HG02885 (cell line): ENCODE measurements around the gene MLLT10.
A peak's percentile ranks its signal among the peaks of the same experiment; 100 is the strongest.

Source experiments
- ATAC-seq: cut with Tn5 transposase; IDR thresholded peaks from one replicate; pipeline ENCODE4 v1.9.1; 2021; ENCODE audit warnings: mild to moderate bottlenecking; ENCODE audit not compliant: unreplicated experiment, poor library complexity

The MLLT10 gene

DNA sequence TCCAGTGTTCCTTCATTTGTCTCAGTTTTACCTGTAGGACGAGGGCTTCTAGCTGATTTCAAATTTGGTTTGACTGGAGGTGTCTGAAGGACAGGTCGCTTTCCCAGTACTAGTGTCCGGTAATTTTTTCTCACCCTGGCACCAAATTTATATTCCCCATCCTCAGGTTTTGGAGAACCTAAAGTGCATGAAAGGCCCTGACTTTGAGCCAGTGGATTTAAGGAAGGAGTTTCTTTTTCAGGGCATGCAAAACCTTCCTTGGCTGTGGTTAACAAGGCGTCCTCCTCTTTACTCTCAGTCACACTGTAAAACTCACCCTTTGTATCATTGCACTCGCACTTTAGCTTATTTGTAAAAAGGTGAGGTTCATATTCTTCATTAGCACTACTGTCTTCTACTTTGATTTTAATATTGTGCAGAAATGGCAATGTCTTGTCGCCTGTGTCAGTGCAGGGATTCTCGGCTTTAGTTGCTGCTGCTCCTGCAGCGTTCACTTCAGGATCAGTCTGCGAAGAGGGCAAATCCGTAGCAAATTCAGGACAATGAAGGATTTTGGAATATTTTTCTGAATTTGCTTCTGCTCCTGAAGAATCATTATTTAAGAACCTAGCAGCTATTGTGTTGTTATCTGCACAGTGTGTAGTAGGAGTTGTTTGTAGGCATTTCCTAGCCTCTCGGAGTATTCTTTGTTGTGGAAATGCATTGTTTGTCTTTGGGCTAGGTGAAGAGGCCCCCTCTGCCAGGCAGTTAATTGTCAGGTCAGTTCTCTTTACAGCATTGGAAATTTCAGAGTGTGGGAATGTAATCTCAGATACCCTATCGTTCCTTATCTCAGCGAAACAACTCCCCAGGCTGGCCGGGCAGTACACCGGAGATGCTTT, 18.4 kb upstream of the MLLT10 start:
- ATAC-seq = no peak

DNA sequence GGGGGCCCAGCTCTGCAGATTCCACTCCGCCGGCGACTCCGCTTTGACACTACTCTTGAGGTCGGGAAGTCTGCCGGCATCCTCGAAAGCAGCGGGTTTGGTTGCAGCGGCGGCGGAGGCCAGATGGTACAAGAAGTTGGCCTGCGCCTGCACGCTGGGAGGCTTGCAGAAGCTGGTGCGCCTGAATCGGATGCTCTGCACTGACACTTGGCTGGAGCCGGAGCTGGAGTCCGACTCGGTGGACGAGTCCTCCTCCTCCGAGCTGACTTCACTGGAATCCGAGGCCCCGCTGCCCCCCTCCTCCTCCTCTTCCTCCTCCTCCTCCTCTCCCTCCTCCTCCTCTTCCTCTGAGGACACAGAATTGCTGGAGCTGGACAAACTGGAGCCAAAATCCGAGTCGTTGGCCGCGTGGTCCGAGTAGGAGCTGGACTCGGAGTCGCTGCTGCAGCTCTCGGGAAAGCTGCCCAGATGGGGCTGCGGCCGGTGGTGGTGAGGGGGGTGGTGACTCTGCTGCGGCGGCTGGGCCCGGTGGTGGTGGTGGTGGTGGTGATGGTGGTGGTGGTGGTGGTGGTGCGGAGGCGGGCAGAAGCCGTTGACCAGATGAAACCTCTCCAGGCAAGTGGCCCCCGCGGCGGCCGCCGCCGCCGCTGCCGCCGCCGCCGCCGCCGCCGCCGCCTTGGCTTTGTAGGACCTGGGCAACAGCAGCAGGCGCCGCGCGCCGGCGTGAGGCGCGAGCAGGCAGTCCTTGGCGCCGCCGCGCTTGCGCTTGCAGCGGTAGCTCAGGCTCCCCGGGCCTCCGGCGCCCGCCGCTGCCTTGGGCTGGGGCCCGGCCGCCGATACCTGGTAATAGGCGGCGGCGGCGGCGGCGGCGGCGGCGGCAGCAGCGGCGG, 17.5 kb upstream of the MLLT10 start:
- ATAC-seq = peak; percentile 78

DNA sequence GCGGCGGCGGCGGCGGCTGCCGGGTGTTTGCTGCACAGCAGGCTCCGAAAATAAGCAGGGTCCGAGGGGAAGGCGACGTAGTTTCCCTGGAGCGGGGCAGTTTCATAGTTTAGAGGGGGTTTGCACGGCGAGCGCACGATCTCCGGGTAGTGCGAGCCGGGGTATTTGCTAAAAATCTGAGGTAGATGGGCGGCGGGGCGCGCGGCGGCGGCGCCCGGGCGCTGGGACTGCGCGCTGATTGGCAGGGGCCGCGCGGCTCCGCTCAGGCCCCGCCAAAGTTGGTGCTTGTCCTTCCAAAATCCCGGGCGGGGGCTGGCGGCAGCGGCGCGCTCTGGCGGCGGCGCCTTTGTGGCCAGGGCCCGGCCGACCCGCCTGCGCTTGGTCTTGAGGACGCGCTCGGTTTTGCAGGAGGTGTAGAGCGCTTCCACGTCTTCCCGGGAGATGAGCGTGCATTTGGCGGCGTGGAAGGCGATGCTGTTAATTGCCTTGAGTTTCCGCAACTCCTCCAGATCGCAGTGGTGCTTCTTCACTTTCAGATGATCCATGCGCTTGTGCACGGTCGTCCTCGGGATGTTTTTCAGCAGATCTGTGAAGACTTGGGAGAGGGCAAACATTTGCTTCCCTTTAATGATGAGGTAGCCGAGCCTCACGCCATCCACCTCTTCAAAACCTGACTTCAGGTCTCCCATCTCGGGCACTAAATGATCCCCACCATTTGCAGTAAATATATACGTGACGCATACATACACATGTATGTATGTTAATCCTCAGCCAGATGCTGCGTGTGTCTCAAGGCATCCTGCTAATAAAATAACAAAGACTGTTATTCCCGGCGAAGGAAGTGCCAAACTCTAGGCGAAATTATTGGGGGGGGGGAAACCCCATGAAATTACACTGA, 16.6 kb upstream of the MLLT10 start:
- peak; percentile 73 for ATAC-seq

DNA sequence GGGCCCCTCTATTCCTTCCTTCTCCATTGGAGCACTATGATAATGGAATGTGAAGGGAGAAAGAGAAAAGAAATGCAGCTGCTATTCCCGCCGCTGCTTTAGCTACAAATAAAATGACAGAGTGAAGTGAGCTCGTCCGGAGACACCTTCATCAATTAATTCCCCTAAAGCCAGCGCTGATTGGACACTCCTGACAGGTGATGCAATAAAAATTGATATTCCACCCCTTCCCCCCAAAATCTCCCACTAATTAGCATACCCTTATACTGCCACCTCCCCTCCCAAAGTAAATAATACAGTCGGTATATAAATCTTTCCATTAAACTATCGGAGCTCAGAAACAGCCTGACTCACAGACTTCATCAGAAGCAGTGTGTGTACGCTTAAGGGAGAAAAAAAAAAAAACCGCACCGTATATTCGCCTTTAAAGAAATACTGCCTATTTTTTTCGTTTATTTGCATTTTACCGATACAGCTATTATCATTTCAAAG, 15.8 kb upstream of the MLLT10 start:
- no peak for ATAC-seq

DNA sequence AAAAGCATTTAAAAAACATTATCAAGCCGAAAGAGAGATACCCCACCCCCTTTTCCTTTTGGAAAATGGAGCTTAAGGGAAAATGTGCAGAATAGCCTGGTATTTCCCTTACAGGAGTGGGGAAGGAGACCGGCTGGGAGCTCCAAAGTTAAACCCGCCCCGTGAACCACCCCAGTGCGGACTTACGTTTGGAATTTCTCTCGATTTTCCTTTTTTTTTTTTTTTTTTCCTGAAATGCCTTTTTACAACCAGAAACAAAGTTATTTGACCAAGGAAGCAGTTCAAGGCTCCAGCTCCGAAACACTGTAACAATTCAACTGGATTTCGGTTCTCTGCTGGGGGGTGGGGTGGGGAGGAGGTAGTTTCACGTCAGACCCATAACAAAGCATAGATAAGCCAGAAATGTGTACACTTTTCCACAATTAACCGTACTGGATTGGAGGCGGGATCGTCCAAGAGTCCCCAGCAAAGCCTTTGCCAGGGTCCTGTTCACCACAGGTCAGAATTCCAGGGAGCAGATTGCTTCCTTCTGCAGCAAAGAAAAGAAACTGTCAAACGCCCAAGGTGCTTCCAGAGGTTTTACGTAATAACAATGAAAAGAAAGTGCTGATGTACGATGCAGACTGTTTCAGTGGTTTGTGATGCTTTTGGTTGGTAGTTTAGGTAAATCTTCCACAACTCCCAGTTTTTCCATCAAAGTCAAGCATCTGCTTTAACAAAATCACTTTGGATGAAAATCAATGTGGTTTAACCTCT, 15.2 kb upstream of the MLLT10 start:
- no peak for ATAC-seq

DNA sequence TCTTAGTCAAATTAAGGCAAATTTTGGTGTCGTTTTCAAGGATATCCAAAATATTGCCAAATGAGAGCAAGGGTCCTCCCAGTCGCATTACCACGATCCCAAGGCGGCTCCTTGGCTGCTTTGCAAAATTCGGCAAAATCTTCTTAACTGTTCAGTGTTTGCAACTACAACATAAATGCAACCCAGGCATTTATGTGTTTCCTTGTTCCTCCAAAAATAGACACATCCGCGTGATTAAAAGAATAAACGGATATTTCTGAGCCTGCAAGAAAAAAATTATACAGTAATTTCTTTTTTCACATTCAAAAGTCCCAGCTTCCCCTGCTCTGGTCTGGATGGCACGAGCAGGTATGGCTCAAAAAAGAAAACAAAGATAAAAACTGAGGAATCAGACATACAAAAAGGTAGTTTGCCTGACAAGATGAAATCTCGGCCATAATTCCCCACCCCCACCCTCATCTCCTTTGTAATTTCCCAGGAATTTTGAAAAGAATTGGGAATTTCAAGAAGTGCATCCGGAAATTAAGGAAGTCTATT, 14.6 kb upstream of the MLLT10 start:
- ATAC-seq = no peak

DNA sequence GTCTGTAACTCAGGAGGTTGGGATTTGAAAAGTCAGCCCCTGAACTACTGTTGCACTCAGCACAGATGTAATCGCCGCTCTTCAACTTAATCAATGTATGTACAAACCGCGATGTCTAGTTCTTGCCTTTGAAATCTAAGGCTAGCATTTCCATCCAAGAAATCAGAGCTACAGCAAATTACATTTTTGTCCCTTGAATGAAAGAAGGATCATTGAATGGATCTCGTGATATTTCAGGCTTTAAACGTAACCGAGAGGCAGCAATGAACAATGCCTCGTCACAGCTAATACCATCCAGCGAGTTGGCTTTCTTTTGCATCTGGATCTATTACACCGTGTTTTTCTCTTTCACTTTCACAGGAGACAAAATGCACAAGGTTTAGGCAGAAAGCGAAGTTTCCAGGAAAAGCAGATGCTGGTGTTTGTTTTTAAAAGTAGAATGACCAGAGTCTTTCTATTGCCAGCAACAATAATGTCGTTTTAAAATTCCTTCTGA, 14.0 kb upstream of the MLLT10 start:
- peak; percentile 37 for ATAC-seq

DNA sequence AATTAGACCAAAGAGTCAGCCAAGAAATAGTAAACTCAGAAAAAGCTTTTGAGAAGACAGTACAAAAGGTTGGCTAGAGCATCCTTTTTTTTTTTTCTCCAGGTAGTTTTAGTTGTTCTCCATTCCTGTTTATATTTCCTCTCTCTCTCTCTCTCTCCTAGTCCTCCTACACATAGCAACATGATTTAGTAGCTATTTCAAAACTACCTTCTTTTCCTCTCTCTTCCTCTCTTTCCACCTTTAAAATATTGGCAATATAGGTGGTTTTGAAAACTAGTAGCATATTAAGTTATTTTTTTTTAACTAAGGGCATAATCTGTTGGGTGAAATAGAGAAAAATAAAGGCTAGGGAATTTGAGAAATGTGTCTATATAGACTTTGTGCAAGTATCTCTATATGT, 13.5 kb upstream of the MLLT10 start:
- ATAC-seq = no peak

DNA sequence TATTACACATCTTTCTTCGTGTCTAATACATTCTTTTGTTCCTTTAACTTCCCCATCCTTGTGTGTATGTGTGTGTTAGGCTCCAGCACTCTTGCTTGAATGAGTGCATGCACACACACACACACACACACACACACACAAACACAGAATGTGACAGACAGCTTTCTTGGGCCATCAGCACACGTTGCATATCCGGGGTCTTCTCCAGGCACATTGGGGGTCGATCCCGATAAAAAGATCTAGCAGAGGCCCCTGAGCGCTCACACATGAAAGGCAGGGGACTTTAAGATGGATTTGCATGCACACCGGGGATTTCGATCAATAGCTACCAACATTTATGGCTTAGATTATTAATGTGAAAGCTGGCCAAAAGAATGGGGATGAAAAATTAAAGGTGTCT, 13.1 kb upstream of the MLLT10 start:
- ATAC-seq = no peak

DNA sequence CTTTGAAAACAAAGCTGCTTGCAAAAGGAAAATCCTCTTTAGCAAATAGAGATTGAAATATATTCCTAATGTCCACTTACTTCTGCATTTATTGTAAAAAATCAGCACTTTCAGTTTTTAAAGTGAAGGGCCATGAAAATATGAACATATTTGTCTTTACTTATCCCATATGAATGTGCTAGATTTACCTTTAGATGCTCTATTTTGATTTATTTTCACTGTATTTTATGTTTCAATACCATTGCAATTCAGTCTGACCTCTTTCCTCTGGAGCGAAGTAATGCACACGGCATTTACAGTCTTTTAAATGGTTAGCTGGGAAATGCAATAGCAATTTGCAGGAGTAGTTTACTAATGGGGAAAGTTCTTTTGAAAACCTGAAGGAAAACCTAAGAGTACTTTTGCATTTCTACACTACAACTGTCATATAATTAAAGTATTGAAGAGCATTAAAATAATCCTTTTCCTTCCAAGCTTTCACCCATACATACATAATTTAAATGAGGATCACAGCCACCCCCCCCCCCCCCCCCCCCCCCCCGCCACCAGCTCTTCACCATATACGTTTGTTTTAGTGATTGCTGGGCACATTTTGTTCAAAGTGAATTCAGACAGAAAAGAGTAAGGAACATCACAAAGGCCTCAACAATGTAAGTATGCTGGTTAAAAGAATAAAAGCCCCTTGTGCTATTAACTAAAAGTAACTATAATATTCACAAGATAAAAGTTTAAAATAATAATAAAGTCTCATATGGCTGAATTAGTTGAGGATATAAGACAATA, 12.1 kb upstream of the MLLT10 start:
- ATAC-seq = no peak

DNA sequence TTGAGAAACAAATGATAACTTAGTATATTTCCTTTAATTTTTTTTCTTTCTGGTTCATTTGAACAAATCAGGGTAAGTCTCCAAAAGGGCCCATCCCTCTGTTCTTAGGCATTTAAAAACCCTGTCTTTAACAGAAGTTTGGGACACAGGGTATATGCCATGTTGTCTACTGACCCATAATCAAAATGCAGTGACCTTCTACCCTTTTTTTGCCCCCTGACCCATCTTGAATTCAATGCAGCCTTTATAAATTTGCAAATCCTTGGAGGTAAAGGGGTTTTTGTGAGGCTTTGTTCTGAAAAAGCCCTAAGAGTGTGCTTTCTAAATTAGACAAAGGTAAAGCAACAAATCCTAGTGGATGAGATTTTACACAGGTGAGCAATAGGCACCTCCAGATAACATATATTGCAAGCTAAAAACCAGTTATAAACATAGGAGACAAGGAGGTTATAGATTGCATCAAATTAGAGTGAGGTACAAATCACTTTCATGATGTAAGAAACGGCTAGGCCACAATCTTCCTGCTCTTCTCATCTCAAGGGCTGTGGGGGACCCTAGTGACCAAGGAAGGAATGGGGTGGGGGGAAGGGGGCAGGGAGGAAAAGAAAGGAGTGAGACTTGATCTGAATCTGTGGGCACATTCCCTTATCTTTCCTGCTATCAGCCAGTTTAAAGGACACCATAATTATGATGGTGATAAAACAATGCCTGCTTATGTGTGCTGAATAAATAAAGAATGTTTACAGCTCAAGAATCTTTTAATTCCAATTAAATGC, 11.2 kb upstream of the MLLT10 start:
- no peak for ATAC-seq

DNA sequence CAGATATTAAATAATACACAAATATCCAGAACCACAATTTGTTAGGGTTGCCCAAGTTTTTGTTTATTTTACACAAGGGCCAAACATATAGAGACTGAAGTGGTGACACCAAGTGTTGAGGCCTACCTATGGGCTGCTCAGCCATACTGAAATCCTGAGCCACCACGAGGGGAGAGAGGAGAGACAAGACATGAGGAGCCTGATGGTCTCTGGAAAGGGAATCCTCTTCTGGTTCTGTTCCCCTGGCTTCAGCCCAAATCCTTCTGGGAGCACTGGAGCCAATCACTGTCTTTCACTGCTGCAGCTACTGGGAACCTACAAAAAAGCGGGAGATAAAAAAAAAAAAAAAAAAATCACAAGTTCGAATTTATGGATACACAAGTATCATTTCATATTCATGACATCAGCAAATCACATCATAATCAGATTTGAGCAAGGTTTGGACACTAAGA, 10.4 kb upstream of the MLLT10 start:
- no peak for ATAC-seq

DNA sequence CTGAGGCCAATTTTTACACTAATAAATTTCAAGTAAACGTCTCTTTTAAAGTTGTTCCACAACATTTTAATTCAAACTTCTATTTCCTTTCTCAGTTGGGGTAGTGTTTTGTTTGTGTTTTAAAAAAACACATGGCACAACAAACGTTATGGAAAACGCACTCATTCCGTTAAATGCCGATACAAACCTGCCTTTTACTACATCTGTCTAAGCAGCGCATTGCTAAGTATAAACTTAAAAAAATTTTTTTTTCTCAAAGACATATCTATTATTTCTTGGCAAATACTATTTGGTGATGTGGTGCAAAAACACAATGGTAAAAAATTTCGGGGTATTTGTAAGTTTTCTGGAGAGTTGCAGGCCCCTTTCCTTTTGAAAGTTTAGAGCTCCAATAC, 9.9 kb upstream of the MLLT10 start:
- no peak for ATAC-seq

DNA sequence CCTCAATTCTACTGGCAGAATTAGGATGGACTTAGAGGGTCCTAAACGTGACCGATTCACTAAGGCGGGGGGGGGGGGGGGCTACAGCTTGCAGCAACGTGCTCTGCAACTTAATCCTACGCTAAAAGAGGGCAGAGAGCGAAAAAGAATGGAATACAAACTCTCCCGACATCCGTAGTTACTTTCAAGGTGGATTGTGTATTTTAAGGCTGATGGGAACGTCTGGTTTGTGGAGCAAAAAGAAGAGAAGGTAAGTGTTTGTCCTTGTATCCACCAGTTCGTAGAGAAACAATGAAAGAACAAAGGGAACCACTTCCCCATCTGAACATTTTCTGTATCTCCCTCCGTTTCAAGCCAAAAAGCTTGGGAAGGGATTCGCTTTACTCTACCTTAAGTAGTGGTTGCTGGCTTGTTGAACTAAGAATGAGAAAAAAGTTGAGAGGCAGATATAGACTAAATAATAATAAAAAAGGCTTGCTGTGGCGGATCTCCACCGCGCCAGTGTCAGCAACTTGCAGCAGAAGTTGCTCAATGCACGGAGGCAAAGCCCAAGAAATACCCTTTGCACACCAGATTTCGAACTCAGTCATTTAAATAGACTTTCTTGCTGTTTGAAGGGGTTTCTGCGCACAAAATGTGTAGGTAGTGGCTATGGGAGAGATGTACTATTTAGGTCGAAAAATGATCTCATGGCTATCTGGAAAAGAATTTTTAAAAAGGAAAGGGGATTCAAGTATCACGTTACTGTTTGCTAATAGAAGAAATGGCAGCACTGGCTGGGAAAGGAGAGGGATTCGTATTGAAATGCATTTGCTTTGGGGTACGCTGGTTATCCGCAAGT, 9.3 kb upstream of the MLLT10 start:
- no peak for ATAC-seq

DNA sequence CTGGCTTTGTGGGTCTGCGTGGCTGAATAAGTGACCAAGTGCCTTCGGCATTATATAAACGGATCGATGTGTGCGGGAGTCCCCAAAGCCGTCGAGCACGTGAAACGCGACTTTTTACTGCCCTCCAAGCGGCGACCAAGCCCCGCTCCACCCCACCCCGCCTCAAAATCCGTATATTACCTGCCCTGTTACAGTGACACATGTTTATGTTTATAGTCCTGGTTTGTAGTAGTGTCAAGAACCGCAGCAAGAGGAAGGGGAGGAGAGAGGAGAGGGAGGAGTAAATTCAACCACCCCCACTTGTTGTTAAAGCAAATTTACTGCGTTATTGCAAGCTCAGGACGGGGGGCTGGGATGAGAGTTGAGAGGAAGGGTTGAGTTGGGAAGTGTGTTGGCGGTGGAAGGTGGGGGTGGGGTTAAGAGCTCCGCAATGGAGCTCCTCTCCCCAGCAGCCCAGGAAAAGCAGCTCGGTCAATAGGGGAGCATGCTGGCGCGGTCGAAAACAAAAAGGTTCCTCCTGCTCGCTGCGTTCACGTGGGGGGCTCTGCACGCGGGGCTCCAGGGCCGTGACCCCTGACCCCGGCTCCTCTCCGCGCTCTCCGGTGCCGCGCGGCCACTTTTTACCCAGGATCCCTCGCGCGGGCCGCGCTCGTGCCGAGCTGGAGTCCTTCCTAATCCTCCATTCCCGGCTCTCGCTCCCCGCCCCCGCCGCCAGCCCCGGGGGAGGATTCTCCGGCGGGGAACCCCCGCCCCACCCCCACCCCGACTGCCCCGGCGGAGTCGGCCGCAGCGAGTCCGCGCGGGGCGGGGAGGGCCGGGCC, 8.5 kb upstream of the MLLT10 start, which contains the start of gene SKIDA1:
Gene SKIDA1 (minus strand): TSS at position 316 of the 821 bp plus-strand sequence. CDS start 7,860 bp downstream, outside the sequence.
- peak; percentile 65 for ATAC-seq
